T-cell (primary cell): ENCODE data around the gene HARS2. TPM values are rescaled to one million over a fixed set of nuclear protein-coding genes. Genes with fewer than 3 reads are reported as not detected.

Source experiments
- ATAC-seq, 4 experiments: fragments of 200-7000 bp in 3 of 4; fragments of 150-1000 bp in 1 of 4; cut with Tn5 transposase; replicated peaks in 1 of 4; 1 replicate in 3 of 4; 2 replicates in 1 of 4; pipeline ENCODE4 v1.10.0; 2021; ENCODE audit warnings: moderate library complexity in 3 of 4, mild to moderate bottlenecking in 2 of 4, moderate number of reproducible peaks in 1 of 4
- CTCF ChIA-PET, 2 donors: fragments of 300-600 bp; sonication (Branson Sonifier 250); formaldehyde crosslinking; loops; one replicate each; lab custom pipeline; 2022; ENCODE audit warnings: antibody characterized with exemption in 2 of 2; lab: Charles Lee
- POLR2A ChIA-PET, 2 donors: fragments of 300-600 bp; sonication (Branson Sonifier 250); formaldehyde crosslinking; loops; one replicate each; lab custom pipeline; 2022; ENCODE audit warnings: antibody characterized with exemption in 2 of 2; lab: Charles Lee
- DNase-seq, 35 experiments: peaks; one replicate each; pipeline versions ENCODE4 v3.0.0 to v3.0.0-alpha.2; 2013 to 2023
- H3K27ac ChIP-seq: one replicate; pipeline ENCODE4 v1.5.1; 2013; ENCODE audit warnings: low read length
- H3K27me3 ChIP-seq, 2 experiments: replicated peaks in 1 of 2; 1 replicate in 1 of 2; 2 replicates in 1 of 2; pipeline versions ENCODE4 v1.6.1 to v1.7.0; 2013; ENCODE audit warnings: low read length in 1 of 2, mixed read lengths in 1 of 2; ENCODE audit not compliant: control insufficient read depth in 2 of 2, insufficient read depth in 2 of 2; ENCODE audit errors: extremely low read depth in 1 of 2
- H3K36me3 ChIP-seq, 2 donors: 1 replicate in 1 of 2; 2 replicates in 1 of 2; pipeline versions ENCODE4 v1.6.1 to v1.7.0; 2013; ENCODE audit warnings: low read length in 1 of 2; ENCODE audit not compliant: control insufficient read depth in 2 of 2, insufficient read depth in 1 of 2; ENCODE audit errors: extremely low read depth in 1 of 2
- H3K4me1 ChIP-seq, 2 experiments: 1 replicate in 1 of 2; 2 replicates in 1 of 2; pipeline versions ENCODE4 v1.6.1 to v1.7.0; 2013; ENCODE audit warnings: low read length in 2 of 2, mixed read lengths in 1 of 2; ENCODE audit not compliant: insufficient read depth in 2 of 2, control insufficient read depth in 1 of 2; ENCODE audit errors: extremely low read depth in 1 of 2
- H3K4me3 ChIP-seq, 2 donors: 1 replicate in 1 of 2; 2 replicates in 1 of 2; pipeline versions ENCODE4 v1.5.1 to v1.7.0; 2013; ENCODE audit warnings: mild to moderate bottlenecking in 2 of 2, low read length in 1 of 2, moderate library complexity in 1 of 2; ENCODE audit not compliant: control insufficient read depth in 1 of 2; ENCODE audit errors: extremely low read depth in 1 of 2
- H3K9me3 ChIP-seq: 2 replicates; pipeline ENCODE4 v1.7.0; 2013
- H3K27ac Mint-ChIP-seq, 2 donors: one replicate each; pipeline ENCODE4 v1.8.0; 2020 to 2021; ENCODE audit warnings: mild to moderate bottlenecking in 2 of 2, mixed read lengths in 2 of 2
- H3K27me3 Mint-ChIP-seq, 2 donors: one replicate each; pipeline ENCODE4 v1.8.0; 2021 to 2022; ENCODE audit warnings: mixed read lengths in 2 of 2
- H3K36me3 Mint-ChIP-seq: one replicate; pipeline ENCODE4 v1.8.0; 2021; ENCODE audit warnings: mixed read lengths
- H3K4me1 Mint-ChIP-seq, 3 donors: one replicate each; pipeline ENCODE4 v1.8.0; 2020 to 2022; ENCODE audit warnings: mixed read lengths in 3 of 3, mild to moderate bottlenecking in 1 of 3
- H3K4me3 Mint-ChIP-seq, 3 donors: one replicate each; pipeline ENCODE4 v1.8.0; 2020 to 2022; ENCODE audit warnings: mild to moderate bottlenecking in 3 of 3, mixed read lengths in 3 of 3, moderate library complexity in 3 of 3
- H3K9me3 Mint-ChIP-seq, 3 donors: one replicate each; pipeline ENCODE4 v1.8.0; 2020 to 2022; ENCODE audit warnings: mixed read lengths in 3 of 3
- WGBS: methylation state at CpG from one replicate; pipeline ENCODE4 v1.1.5; 2013; ENCODE audit warnings: missing lambda C conversion rate; ENCODE audit not compliant: insufficient coverage; 5-methylcytosine and 5-hydroxymethylcytosine counted together
- total RNA-seq, 35 experiments: library from RNA in 6 of 35; stranded (reverse) in 6 of 35; fragments of 120-200 nt in 1 of 35; gene quantifications; one replicate each; pipeline versions ENCODE4 v1.2.1 to v1.2.4 and lab custom pipeline; 2013 to 2026

The HARS2 gene
- total RNA-seq, 5 donors from 2014 or later (not counting 1 experiment from before 2014, with no cell fraction given) = 30.7 to 58.5 (median 52.7) TPM

DNA sequence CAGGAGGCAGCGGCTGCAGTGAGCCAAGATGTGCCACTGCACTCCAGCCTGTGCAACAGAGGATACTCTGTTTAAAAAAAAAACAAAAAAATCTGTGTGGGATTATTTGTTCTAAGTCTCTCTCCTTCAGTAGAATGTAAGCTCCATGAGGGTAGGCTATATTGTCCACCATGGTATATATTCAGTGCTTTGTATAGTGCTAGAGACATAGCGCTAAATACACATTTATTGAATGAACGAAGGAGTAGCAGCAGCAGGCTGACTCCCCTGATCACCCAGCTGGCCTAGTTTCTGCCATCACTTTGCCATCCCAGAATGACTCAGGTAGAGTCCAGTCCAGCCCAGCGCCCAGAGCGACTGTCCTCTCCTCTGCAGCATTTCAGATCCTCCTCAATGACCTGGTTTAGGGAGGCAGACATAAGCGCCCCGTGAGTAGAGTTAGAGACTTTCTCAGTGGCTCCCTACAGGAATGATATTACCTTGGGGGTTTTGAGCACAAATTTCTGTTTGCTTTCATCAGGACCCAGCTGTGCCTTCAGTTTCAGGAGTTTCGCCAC, 801 bp upstream of the HARS2 start:
- H3K4me3 Mint-ChIP-seq = peak overlapping the region; percentile 99 to 100 (median 99)
- peaks cover 17 to 24% of the 10 kb centered on the region in 2 experiments for H3K4me1 ChIP-seq
- peaks cover 47 to 50% (median 50%) of the 10 kb centered on the region in 3 donors for H3K4me1 Mint-ChIP-seq
- no peaks in the 10 kb centered on the region for H3K9me3 Mint-ChIP-seq
- H3K36me3 ChIP-seq = peaks cover 7 to 37% of the 10 kb centered on the region in 2 donors
- ChIA-PET POLR2A (interaction anchor here (0.6 to 1.5 kb wide), 5 partner anchors 10 to 133 kb away, joined by 3 to 6 read pairs (median 3); partner anchors contain the start of genes ZMAT2 (in 2 of the 2), IK (in 1 of the 2), NDUFA2 (in 1 of the 2) and SRA1 (in 1 of the 2)), CTCF (interaction anchor here in 1 of 2 donors (0.6 to 1.8 kb wide), 4 partner anchors 10 to 221 kb away, joined by 3 to 13 read pairs (median 6); partner anchors contain the start of genes IK, NDUFA2 and ZMAT2)
- H3K27ac ChIP-seq = peak overlapping the region; percentile 75
- ATAC-seq (no peak), DNase-seq (no peak)
- no peaks in the 10 kb centered on the region for H3K27me3 ChIP-seq
- peak overlapping the region; percentile 85 to 95 for H3K4me3 ChIP-seq
- peaks cover 29% of the 10 kb centered on the region for H3K36me3 Mint-ChIP-seq
- H3K27ac Mint-ChIP-seq = peak overlapping the region; percentile 99
- no peaks in the 10 kb centered on the region for H3K9me3 ChIP-seq
- H3K27me3 Mint-ChIP-seq = no peaks in the 10 kb centered on the region
- 63% methylated on average over 3 of the region's 8 CpGs for WGBS

DNA sequence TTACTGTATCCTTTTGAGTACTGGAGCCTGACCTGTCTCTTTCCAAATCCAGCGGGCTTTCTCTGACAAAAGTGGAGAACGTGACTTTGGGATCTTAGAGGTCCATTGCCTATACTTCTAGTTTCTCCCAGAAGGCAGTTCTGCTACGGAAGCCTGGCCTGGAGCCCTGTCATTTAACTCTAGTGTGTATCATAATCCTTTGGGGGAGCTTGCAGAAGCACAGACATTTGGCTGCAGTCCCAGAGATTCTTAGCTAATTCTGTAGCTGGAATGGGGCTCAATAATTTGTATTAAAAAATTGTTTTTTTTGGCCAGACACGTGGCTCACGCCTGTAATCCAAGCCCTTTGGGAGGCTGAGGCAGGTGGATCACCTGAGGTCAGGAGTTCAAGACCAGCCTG, 3.0 kb downstream of the HARS2 start:
- Histone ChIP-seq H3K36me3 (peaks cover 18 to 59% of the 10 kb centered on the region in 2 donors), H3K9me3 (no peaks in the 10 kb centered on the region), H3K4me3 (no peak overlapping the region), H3K27ac (no peak overlapping the region), H3K4me1 (peaks cover 17 to 21% of the 10 kb centered on the region in 2 experiments), H3K27me3 (no peaks in the 10 kb centered on the region)
- Mint-ChIP-seq H3K27me3 (no peaks in the 10 kb centered on the region), H3K27ac (no peak overlapping the region), H3K9me3 (no peaks in the 10 kb centered on the region), H3K36me3 (peaks cover 50% of the 10 kb centered on the region), H3K4me1 (peaks cover 34 to 45% (median 36%) of the 10 kb centered on the region in 3 donors), H3K4me3 (no peak overlapping the region)
- POLR2A ChIA-PET = interaction anchor here (0.5 to 0.8 kb wide), 4 partner anchors 9 to 392 kb away, joined by 3 to 5 read pairs (median 3); no protein-coding TSS in a partner anchor
- no peak for ATAC-seq
- 95% methylated on average over 4 of the region's 5 CpGs for WGBS
- CTCF ChIA-PET = no interaction called here
- no peak for DNase-seq

DNA sequence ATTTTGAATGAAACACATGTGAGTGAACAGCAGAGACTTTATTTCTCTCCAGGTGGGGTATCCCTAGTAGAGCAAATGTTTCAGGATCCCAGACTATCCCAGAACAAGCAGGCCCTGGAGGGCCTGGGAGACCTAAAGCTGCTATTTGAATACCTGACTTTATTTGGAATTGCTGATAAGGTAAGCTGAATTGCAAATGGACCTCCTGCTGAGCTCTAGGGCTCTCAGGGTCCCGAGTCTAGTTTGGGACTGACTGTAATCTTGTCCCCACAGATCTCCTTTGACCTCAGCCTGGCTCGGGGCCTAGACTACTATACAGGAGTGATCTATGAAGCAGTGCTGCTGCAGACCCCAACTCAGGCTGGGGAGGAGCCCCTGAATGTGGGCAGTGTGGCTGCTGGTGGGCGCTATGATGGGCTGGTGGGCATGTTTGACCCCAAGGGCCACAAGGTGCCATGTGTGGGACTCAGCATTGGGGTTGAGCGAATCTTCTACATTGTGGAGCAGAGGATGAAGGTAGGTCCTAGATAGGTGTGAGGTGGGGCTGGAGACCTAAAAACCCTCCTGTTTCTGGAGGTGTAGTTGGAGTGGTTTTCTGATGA, 5.7 kb downstream of the HARS2 start:
- Mint-ChIP-seq H3K9me3 (no peaks in the 10 kb centered on the region), H3K27me3 (no peaks in the 10 kb centered on the region), H3K27ac (no peak overlapping the region), H3K4me1 (peaks cover 31 to 42% (median 35%) of the 10 kb centered on the region in 3 donors), H3K4me3 (no peak overlapping the region), H3K36me3 (peaks cover 54% of the 10 kb centered on the region)
- no peak overlapping the region for H3K27ac ChIP-seq
- CTCF ChIA-PET = interaction anchor here in 1 of 2 donors (0.6 to 0.7 kb wide), 3 partner anchors 18 to 893 kb away, joined by 3 read pairs; no protein-coding TSS in a partner anchor
- H3K4me3 ChIP-seq = no peak overlapping the region
- peaks cover 18 to 21% of the 10 kb centered on the region in 2 experiments for H3K4me1 ChIP-seq
- ATAC-seq = no peak
- no peak for DNase-seq
- 100% methylated on average over 3 of the region's 4 CpGs for WGBS
- H3K36me3 ChIP-seq = peaks cover 18 to 68% of the 10 kb centered on the region in 2 donors
- H3K27me3 ChIP-seq = no peaks in the 10 kb centered on the region
- POLR2A ChIA-PET = interaction anchor here in 1 of 2 donors (0.6 kb wide), 1 partner anchor 10 kb away, joined by 4 read pairs; no protein-coding TSS in a partner anchor
- H3K9me3 ChIP-seq = no peaks in the 10 kb centered on the region

DNA sequence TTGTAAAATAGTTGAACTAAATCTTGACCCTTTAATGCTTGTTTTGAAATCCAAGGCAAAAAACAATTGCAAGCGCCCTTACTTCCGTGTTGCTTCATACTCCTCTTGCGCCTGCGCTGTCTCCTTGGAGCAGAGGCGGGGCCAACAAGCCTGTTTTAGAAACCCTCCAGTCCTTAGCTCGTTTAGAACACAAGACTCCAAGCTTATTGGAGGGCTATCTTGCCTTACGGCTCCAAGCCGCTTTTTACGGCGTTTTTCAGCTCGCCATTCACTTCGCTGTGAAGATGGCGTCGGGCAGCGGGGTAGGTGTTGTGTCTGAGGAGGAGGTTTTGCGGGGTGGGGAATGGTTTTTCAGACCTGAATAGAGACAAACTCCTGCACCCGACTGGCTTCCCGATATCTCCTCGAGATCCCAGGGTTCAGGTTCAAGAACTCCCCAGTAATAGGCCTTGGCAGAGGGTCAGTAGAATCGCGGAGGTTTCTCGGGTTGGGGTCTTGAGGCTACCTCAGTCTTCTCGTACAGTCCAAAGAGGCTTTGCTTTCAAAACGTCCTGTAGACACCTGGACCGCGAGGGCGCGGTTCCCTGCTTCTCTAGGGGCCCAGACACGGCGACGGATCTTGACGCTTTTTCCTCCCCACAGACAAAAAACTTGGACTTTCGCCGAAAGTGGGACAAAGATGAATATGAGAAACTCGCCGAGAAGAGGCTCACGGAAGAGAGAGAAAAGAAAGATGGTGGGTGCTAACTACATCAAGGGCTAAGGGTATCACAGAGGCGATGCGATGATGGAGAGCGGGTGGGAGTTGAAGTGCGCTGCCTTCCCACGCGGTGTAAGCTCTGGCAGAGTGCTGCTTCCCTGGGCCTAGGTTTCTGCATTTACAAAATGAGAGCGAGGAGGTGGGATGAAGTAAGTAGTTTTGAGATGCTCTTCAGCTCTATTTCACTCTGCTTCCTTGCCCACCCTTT, 9.2 kb downstream of the HARS2 start, which contains the start of gene ZMAT2:
Gene ZMAT2 (plus strand): TSS at position 271 of the 968 bp plus-strand sequence. CDS start 14 bp downstream, at position 285.
- Histone ChIP-seq H3K4me1 (peaks cover 14 to 15% of the 10 kb centered on the region in 2 experiments), H3K36me3 (peaks cover 11 to 81% of the 10 kb centered on the region in 2 donors), H3K27ac (peak within 1 kb of the TSS; percentile 70), H3K4me3 (peak within 1 kb of the TSS; percentile 68 to 99), H3K27me3 (no peaks in the 10 kb centered on the region), H3K9me3 (no peaks in the 10 kb centered on the region)
- ChIA-PET POLR2A (interaction anchor here (0.6 to 1.8 kb wide), 17 partner anchors 8 to 526 kb away, joined by 3 to 23 read pairs (median 4); partner anchors contain the start of genes HARS1 (in 2 of the 2), HARS2 (in 2 of the 2), CYSTM1 (in 1 of the 2) and EIF4EBP3 (in 1 of the 2)), CTCF (interaction anchor here in 1 of 2 donors (0.5 to 1.9 kb wide), 9 partner anchors 10 to 812 kb away, joined by 3 to 20 read pairs (median 4); partner anchors contain the start of genes EIF4EBP3, HARS1, HARS2 and IK)
- 1% methylated on average over 28 of the region's 44 CpGs for WGBS
- peak; percentile 76 to 97 (median 94) for DNase-seq
- Mint-ChIP-seq H3K4me1 (peaks cover 27 to 31% (median 29%) of the 10 kb centered on the region in 3 donors), H3K27ac (peak within 1 kb of the TSS; percentile 96 to 97), H3K36me3 (peaks cover 58% of the 10 kb centered on the region), H3K4me3 (peak within 1 kb of the TSS; percentile 97 to 100 (median 99)), H3K9me3 (no peaks in the 10 kb centered on the region), H3K27me3 (no peaks in the 10 kb centered on the region)
- ATAC-seq = peak; percentile 97 to 99 (median 98)

DNA sequence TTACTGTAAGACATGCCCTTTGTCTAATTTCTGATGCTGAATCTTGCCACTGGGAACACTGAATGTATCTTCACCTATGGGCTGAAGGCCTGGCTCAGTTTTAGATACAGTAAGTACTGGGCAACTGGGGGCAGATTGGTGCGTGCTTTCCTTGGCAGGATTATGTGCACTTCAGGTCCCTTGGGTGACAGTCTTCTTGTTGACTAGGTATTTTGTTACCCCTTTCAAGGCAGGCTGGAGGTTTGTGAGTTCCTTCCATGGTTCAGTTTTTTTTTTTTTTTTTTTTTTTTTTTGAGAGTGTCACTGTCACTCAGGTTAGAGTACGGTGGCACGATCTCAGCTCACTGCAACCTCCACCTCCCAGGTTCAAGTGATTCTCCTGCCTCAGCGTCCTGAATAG, 16.6 kb downstream of the HARS2 start:
- no peak overlapping the region for H3K4me3 Mint-ChIP-seq
- Histone ChIP-seq H3K27ac (no peak overlapping the region), H3K4me3 (no peak overlapping the region), H3K4me1 (peaks cover 2 to 10% of the 10 kb centered on the region in 2 experiments), H3K27me3 (no peaks in the 10 kb centered on the region), H3K36me3 (peaks cover 0 to 42% of the 10 kb centered on the region in 2 donors), H3K9me3 (no peaks in the 10 kb centered on the region)
- no peaks in the 10 kb centered on the region for H3K9me3 Mint-ChIP-seq
- H3K27ac Mint-ChIP-seq = peak overlapping the region in 1 of 2 donors; percentile 62
- ChIA-PET CTCF (no interaction called here), POLR2A (interaction anchor here in 1 of 2 donors (0.6 kb wide), 1 partner anchor 11 kb away, joined by 4 read pairs; no protein-coding TSS in a partner anchor)
- WGBS = 100% methylated on average over 1 of the region's 4 CpGs
- no peak for ATAC-seq
- DNase-seq = no peak
- peaks cover 15 to 30% (median 21%) of the 10 kb centered on the region in 3 donors for H3K4me1 Mint-ChIP-seq
- H3K36me3 Mint-ChIP-seq = peaks cover 26% of the 10 kb centered on the region
- peaks cover 0 to 6% of the 10 kb centered on the region in 2 donors for H3K27me3 Mint-ChIP-seq
